Measurements from ENCODE around the gene UBQLN3. TPM values are rescaled to one million over a fixed set of nuclear protein-coding genes. Genes with fewer than 3 reads are reported as not detected.

The UBQLN3 gene
- total and polyA plus RNA-seq, 5 donors = 0.05 to 0.29 (median 0.14) TPM; not detected in 2

DNA sequence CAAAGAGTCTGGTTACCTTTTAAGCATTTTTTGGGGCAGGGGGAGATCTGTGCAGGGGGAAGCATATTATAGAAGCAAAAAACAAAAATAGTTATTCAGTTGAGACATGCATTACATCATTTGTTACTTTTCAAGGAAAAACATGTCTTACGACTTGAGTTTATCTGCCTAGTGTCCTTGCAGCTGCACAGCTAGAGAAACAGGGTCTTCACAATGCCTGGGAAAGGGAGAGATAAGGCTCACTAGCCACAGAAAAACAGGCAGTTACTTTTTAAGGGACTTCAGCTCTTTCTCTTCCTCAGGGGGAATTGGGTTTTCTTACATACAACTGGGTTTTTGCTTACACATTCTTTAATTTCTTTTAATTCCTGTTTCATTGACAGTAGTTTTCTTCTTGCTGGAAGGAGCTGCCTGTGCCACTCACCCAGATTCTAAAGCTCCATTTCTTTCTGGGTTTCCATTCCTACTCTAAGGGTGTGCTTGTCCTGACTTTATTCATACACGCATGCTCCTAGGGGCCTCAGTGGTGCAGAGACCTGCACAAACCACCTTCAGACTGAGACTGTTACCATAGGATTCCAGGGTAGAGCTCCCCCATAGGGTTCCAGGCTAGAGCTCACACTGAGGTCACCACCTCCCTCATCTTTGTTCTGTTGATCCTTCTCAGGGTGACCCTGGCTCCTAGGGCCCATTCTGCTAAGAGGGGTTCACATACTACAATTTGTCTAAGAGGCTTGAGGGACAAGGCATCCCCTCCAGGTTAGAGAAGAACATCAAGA is 21.5 kb upstream of the UBQLN3 start:
- 66% methylated on average over 2 of the region's 2 CpGs for WGBS
- intact Hi-C loops (cut with DNase I) = loop anchor here in 1 of 4 donors (2.0 kb wide), 1 partner anchor 34 kb away; no protein-coding TSS in a partner anchor

DNA sequence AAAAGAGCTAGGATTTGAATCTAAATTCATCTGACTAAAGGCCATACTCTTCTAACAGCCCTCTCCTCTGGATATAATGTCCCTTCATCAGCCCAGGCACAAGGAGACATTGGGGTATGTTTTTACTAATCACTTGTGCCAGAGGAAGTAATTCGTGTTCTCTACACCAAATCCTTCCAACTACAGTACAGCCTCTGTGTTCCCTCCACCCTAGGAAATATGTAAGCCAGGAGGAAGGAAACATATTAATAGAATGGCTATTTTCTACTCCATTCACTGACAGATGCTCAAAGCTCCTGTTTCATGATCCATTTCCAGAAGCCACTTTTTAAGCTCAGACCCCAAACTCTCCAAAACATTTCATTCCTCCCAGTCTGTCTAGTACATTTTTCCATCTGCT is 18.7 kb upstream of the UBQLN3 start:
- no peaks in the 10 kb centered on the region for H3K27me3 ChIP-seq (ENCODE audit: control insufficient read depth, insufficient read depth)
- no peak for DNase-seq
- H3K9me3 ChIP-seq (ENCODE audit: control insufficient read depth, low read length) = no peaks in the 10 kb centered on the region
- ATAC-seq = no peak
- 36% methylated on average over 1 of the region's 1 CpG for WGBS
- no peak overlapping the region for H3K4me3 ChIP-seq (ENCODE audit: low read length)
- H3K4me1 ChIP-seq (ENCODE audit: control insufficient read depth, insufficient read depth, low read length) = no peaks in the 10 kb centered on the region
- H3K27ac ChIP-seq (ENCODE audit: low read length) = no peak overlapping the region
- intact Hi-C loops (cut with DNase I) = no loop called here

More for the DNA sequence above, 21.5 kb upstream of the UBQLN3 start:
- Histone ChIP-seq H3K27ac (ENCODE audit: low read length) (no peak overlapping the region), H3K27me3 (ENCODE audit: control insufficient read depth, insufficient read depth) (no peaks in the 10 kb centered on the region), H3K4me3 (ENCODE audit: low read length) (no peak overlapping the region), H3K9me3 (ENCODE audit: control insufficient read depth, low read length) (no peaks in the 10 kb centered on the region), H3K4me1 (ENCODE audit: control insufficient read depth, insufficient read depth, low read length) (no peaks in the 10 kb centered on the region)
- DNase-seq = no peak
- no peak for ATAC-seq

DNA sequence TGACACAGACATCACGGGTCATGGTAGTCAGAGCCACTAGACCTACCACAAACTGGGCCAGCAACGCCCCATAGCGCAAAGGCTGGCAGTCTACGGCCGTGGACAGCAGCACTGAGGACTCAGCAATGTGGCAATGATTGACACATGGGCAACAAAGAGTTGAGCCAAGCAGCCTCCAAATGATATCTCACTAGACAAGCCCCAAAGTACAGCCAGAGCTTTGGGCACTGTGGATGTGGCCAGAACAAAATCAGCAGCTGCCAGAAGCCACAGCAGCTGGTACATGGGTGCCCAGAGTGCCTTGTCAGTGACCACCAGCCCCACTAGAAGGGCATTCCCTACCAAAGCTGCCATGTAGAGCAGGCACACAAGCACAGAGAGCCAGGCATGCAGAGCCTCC is 18.0 kb upstream of the UBQLN3 start:
- Histone ChIP-seq H3K4me3 (ENCODE audit: low read length) (no peak overlapping the region), H3K4me1 (ENCODE audit: control insufficient read depth, insufficient read depth, low read length) (no peaks in the 10 kb centered on the region), H3K27ac (ENCODE audit: low read length) (no peak overlapping the region), H3K27me3 (ENCODE audit: control insufficient read depth, insufficient read depth) (no peaks in the 10 kb centered on the region), H3K9me3 (ENCODE audit: control insufficient read depth, low read length) (no peaks in the 10 kb centered on the region)
- ATAC-seq (peak in 1 of 2 donors; percentile 15), DNase-seq (no peak)
- whole genome bisulfite sequencing = 93% methylated on average over 5 of the region's 5 CpGs
- intact Hi-C loops (cut with DNase I) = no loop called here

DNA sequence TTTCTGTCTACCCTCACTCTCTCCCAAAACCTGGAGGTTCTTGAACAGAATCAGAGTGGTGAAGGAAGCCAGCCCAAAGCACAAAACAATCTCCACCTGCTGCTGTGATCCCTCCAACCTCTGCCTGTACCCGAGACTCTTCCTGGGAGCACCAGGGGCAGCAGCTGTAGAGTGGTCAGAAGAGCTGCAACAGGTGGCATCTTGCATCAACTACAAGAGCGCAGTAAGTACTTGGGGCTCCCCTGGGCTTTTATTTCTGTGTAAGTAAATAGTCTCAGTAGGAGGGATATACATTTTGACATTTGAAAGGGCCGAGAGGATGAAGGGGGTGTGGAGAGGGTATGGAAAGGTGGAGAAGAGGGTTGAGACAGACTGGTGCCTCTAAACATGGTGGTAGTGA is 15.0 kb upstream of the UBQLN3 start:
- no peak overlapping the region for H3K27ac ChIP-seq (ENCODE audit: low read length)
- no peak overlapping the region for H3K4me3 ChIP-seq (ENCODE audit: low read length)
- no peaks in the 10 kb centered on the region for H3K27me3 ChIP-seq (ENCODE audit: control insufficient read depth, insufficient read depth)
- intact Hi-C loops (cut with DNase I) = no loop called here
- 67% methylated on average over 3 of the region's 3 CpGs for WGBS
- DNase-seq (no peak), ATAC-seq (no peak)
- H3K9me3 ChIP-seq (ENCODE audit: control insufficient read depth, low read length) = no peaks in the 10 kb centered on the region
- H3K4me1 ChIP-seq (ENCODE audit: control insufficient read depth, insufficient read depth, low read length) = no peaks in the 10 kb centered on the region

DNA sequence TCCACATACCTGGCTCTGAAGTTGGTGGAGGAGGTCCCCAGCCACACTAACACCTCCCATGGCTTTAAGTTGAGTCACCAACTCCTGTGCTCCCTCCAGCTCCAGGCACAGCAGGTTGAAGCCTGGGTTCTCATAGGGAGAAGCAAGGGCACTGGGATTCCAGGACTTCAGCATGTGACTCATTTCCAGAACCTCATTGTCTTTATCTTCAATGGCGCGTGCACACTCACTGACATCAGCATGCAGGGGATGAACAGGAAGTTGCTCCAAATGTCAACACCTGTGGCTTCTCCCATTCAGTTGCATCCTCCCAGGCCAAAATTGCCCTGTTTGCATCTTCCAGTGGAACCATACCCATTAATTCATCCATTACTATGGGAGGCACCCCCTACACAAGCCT is 12.6 kb upstream of the UBQLN3 start:
- ATAC-seq = no peak
- Histone ChIP-seq H3K9me3 (ENCODE audit: control insufficient read depth, low read length) (no peaks in the 10 kb centered on the region), H3K4me3 (ENCODE audit: low read length) (no peak overlapping the region), H3K27ac (ENCODE audit: low read length) (no peak overlapping the region), H3K27me3 (ENCODE audit: control insufficient read depth, insufficient read depth) (no peaks in the 10 kb centered on the region), H3K4me1 (ENCODE audit: control insufficient read depth, insufficient read depth, low read length) (no peaks in the 10 kb centered on the region)
- DNase-seq = no peak
- 74% methylated on average over 2 of the region's 2 CpGs for WGBS
- intact Hi-C loops (cut with DNase I) = no loop called here

DNA sequence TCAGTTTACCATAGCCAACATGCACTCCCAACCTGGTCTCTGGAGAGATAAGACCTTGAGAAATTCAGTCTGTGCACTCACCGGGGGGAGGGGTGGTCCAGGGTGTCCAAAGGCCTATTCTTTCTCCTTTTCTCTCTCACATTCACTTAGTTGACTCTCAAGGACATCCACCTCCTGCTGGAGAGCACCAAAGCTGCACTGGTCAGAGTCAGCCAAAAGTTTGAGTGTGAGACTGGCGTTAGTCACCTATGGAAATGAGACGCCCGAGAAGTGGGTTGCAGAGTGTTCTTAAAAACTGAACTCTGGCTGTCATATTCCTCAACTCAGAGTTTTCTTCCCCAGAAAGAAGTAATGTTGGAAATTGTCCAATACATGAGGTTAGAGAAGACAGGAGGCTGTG is 11.8 kb upstream of the UBQLN3 start:
- ATAC-seq (no peak), DNase-seq (no peak)
- Histone ChIP-seq H3K27ac (ENCODE audit: low read length) (no peak overlapping the region), H3K9me3 (ENCODE audit: control insufficient read depth, low read length) (no peaks in the 10 kb centered on the region), H3K4me1 (ENCODE audit: control insufficient read depth, insufficient read depth, low read length) (no peaks in the 10 kb centered on the region), H3K27me3 (ENCODE audit: control insufficient read depth, insufficient read depth) (no peaks in the 10 kb centered on the region), H3K4me3 (ENCODE audit: low read length) (no peak overlapping the region)
- 92% methylated on average over 4 of the region's 4 CpGs for WGBS
- intact Hi-C loops (cut with DNase I) = no loop called here

DNA sequence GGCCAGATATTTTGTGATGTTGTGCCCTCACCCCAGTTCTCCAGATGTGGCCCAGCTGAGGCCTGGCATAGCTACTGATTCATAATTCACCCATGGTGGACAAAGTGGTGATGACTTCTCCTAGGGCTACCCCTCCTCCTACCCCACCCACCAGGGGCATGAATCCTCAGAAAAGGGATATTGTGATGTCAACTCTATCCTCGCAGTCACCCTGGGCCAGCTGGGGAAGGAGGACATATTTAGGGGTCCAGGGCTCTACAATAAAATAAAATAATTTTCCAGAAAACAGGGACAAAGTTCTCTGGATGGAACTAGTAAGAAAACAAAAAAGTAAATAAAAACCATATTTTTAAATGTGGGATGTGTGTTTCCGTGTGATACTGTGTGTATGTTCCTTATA is 6.8 kb upstream of the UBQLN3 start, which contains the start of gene UBQLNL:
Gene UBQLNL, minus strand, starts transcription at position 101 of the 400 bp plus-strand sequence. CDS start 258 bp downstream, outside the sequence.
- H3K4me3 ChIP-seq (ENCODE audit: low read length) = no peak within 1 kb of the TSS
- no peak for DNase-seq
- intact Hi-C loops (cut with DNase I) = no loop called here
- no peak for ATAC-seq
- no peaks in the 10 kb centered on the region for H3K27me3 ChIP-seq (ENCODE audit: control insufficient read depth, insufficient read depth)
- no peaks in the 10 kb centered on the region for H3K9me3 ChIP-seq (ENCODE audit: control insufficient read depth, low read length)
- 97% methylated on average over 2 of the region's 2 CpGs for WGBS
- H3K27ac ChIP-seq (ENCODE audit: low read length) = no peak within 1 kb of the TSS
- H3K4me1 ChIP-seq (ENCODE audit: control insufficient read depth, insufficient read depth, low read length) = no peaks in the 10 kb centered on the region

DNA sequence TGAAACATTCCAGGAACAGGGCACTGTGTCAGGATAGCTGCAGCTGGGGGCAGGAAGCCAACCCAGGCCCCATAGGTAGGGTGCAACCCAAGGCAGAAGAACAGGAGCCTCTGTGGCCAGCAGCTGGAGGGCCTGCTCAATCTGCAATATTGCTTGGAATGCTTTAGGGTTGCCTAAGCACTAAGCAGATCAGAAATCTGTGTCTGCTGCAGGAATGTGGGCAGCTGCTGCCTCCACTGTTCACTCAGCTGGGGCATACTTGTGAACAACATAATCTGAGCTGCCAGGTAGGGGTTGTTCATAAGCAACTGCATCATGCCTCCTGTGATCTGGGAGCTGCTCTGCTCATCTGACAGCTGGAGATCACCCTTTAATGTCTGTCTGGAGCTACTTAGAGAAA is 5.1 kb upstream of the UBQLN3 start:
- Histone ChIP-seq H3K4me1 (ENCODE audit: control insufficient read depth, insufficient read depth, low read length) (no peaks in the 10 kb centered on the region), H3K27me3 (ENCODE audit: control insufficient read depth, insufficient read depth) (no peaks in the 10 kb centered on the region), H3K9me3 (ENCODE audit: control insufficient read depth, low read length) (no peaks in the 10 kb centered on the region), H3K4me3 (ENCODE audit: low read length) (no peak overlapping the region), H3K27ac (ENCODE audit: low read length) (no peak overlapping the region)
- intact Hi-C loops (cut with DNase I) = no loop called here
- ATAC-seq = no peak
- DNase-seq = no peak

DNA sequence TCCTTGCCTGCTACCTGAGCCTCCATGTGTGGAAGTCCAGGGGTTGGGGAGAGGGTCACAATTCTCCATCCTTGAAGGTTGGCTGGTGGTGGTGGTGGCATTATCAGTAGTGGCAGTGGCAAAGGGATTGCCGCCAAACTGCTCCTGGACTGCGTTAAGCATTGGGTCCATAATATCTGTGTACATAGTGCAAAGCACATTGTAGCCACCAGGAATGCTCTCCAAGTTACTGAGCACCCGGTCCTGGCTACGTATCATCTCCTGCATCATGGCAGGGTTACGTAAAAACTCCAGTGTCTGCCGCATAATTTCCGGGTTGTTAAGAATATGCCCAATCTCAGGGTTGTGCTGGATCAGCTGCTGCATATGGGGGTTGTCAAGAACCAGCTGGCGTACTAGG is 1.2 kb downstream of the UBQLN3 start:
- H3K27ac ChIP-seq (ENCODE audit: low read length) = no peak overlapping the region
- DNase-seq (no peak), ATAC-seq (no peak)
- H3K27me3 ChIP-seq (ENCODE audit: control insufficient read depth, insufficient read depth) = no peaks in the 10 kb centered on the region
- H3K4me1 ChIP-seq (ENCODE audit: control insufficient read depth, insufficient read depth, low read length) = no peaks in the 10 kb centered on the region
- WGBS = 95% methylated on average over 8 of the region's 8 CpGs
- intact Hi-C loops (cut with DNase I) = no loop called here
- no peaks in the 10 kb centered on the region for H3K9me3 ChIP-seq (ENCODE audit: control insufficient read depth, low read length)
- H3K4me3 ChIP-seq (ENCODE audit: low read length) = no peak overlapping the region

DNA sequence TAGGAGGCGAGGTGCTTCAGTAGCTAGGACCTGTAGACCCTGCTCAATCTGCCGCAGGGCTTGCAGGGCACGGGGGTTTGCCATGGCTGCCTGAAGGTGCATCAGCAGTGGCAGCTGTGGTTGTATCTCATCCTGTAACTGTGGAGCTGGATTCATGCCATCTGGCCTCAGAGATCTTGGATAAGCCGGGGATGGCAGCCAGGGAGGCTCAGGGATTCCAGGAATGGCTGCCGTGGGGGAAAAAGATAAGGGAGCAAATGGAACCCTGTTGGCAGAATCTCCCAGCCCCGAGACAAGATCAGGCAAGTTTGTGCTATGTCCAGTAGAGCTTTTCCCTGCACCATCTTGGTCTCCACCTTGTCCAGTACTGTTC is 1.8 kb downstream of the UBQLN3 start:
- H3K27me3 ChIP-seq (ENCODE audit: control insufficient read depth, insufficient read depth) = no peaks in the 10 kb centered on the region
- no peak for ATAC-seq
- H3K4me1 ChIP-seq (ENCODE audit: control insufficient read depth, insufficient read depth, low read length) = no peaks in the 10 kb centered on the region
- no peak for DNase-seq
- no peaks in the 10 kb centered on the region for H3K9me3 ChIP-seq (ENCODE audit: control insufficient read depth, low read length)
- no peak overlapping the region for H3K27ac ChIP-seq (ENCODE audit: low read length)
- whole genome bisulfite sequencing = 56% methylated on average over 6 of the region's 6 CpGs
- intact Hi-C loops (cut with DNase I) = no loop called here
- no peak overlapping the region for H3K4me3 ChIP-seq (ENCODE audit: low read length)

DNA sequence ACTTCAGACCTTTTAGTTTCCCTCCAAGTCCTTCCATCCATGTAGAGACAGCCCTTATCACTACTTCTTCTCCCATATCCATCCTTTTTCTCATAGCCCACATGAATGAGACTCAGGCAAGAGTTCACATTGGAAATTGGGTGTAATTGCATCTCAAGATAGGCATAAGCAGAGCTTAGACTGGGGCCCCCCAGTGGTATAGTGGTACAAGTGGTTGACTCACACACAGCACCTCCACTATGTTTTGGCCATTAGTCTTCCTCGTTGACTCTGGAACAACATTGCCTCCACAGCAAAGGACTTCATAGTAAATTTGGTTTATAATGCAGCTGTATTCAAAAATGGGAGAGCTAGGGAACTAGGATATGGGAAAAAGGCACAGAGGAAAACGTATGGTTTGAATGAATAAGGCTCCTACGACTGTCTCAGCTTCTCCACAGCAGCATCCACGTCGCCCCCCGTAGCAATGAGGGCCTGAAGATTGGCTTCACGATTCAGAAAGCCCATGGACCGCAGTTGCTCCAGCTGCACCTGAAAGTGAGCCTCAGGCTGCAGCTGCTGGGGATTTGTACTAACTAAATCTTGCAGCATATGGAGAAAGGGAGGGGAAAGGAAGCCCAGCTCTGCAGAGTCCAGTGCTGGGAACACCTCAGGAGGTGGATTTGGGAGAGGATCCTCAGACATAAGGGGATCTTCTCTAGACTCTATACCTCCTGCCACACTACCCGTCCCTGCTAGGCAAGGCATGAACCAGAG is 2.4 kb downstream of the UBQLN3 start:
- intact Hi-C loops (cut with DNase I) = no loop called here
- Histone ChIP-seq H3K27me3 (ENCODE audit: control insufficient read depth, insufficient read depth) (no peaks in the 10 kb centered on the region), H3K9me3 (ENCODE audit: control insufficient read depth, low read length) (no peaks in the 10 kb centered on the region), H3K4me1 (ENCODE audit: control insufficient read depth, insufficient read depth, low read length) (no peaks in the 10 kb centered on the region), H3K4me3 (ENCODE audit: low read length) (no peak overlapping the region), H3K27ac (ENCODE audit: low read length) (no peak overlapping the region)
- WGBS = 83% methylated on average over 9 of the region's 9 CpGs
- ATAC-seq = no peak
- DNase-seq = no peak

Measured in right cardiac atrium (tissue), 5 donors.